NB4 (cell line): ENCODE measurements around the gene PTPRD.

Experiments
- DNase-seq: peaks from one replicate; pipeline ENCODE4 v3.0.0; 2010; ENCODE audit warnings: low read depth
- H3K4me3 ChIP-seq: one replicate; pipeline ENCODE4 v1.5.1; 2011; ENCODE audit warnings: mild to moderate bottlenecking, low read depth, low read length, moderate library complexity
- CTCF ChIP-seq: IDR thresholded peaks from one replicate; pipeline ENCODE4 v1.5.1; 2012; ENCODE audit warnings: low read depth, low read length
- MAX ChIP-seq: IDR thresholded peaks from 2 replicates; pipeline ENCODE4 v1.6.1; 2011; ENCODE audit warnings: low read depth, low read length
- MYC ChIP-seq: IDR thresholded peaks from 2 replicates; pipeline ENCODE4 v1.6.1; 2011; ENCODE audit warnings: low read depth, low read length
- POLR2A ChIP-seq: IDR thresholded peaks from 2 replicates; pipeline ENCODE4 v1.6.1; 2011; ENCODE audit warnings: mild to moderate bottlenecking; ENCODE audit not compliant: insufficient read length; ENCODE audit errors: extremely low read depth

PTPRD gene

GRCh38 chr9:10260501-10260900 is 352.3 kb downstream of the PTPRD start:
- DNase-seq, result no peak
- no peak overlapping the region for H3K4me3 ChIP-seq
- TF ChIP-seq POLR2A, result no peak
- TF ChIP-seq MAX, result no peak
- TF ChIP-seq MYC, result no peak
- no peak for TF ChIP-seq CTCF

GRCh38 chr9:10259668-10260067 is 353.1 kb downstream of the PTPRD start:
- DNase-seq, result no peak
- H3K4me3 ChIP-seq, result no peak overlapping the region
- TF ChIP-seq CTCF (no peak), MAX (no peak), POLR2A (no peak), MYC (no peak)

DNA sequence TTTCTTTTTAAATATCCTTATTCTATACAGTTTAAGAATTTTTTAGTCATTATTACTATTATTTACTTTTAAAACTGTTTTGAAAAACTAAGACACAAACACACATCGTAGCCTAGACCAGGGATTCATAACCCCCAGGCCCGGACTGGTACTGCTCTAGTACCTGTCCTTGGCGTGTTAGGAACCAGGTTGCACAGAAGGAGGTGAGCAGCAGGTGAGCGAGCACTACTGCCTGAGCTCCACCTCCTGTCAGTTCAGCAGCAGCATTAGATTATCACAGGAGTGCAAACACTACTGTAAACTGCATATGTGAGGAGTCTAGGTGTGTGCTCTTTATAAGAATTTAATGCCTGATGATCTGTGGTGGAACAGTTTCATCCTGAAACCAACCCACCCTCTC is 357.0 kb downstream of the PTPRD start:
- no peak for DNase-seq
- no peak for TF ChIP-seq MAX
- no peak for TF ChIP-seq CTCF
- no peak for TF ChIP-seq POLR2A
- no peak for TF ChIP-seq MYC
- H3K4me3 ChIP-seq, result no peak overlapping the region

GRCh38 chr9:10254338-10254737 is 358.5 kb downstream of the PTPRD start:
- no peak for DNase-seq
- TF ChIP-seq POLR2A (no peak), MYC (no peak)
- no peak overlapping the region for H3K4me3 ChIP-seq

GRCh38 chr9:10253341-10253740 is 359.5 kb downstream of the PTPRD start:
- no peak overlapping the region for H3K4me3 ChIP-seq
- DNase-seq, result no peak
- TF ChIP-seq POLR2A, result no peak
- TF ChIP-seq CTCF, result no peak
- no peak for TF ChIP-seq MYC
- no peak for TF ChIP-seq MAX

- DNase-seq, result no peak
- no peak for TF ChIP-seq POLR2A
- TF ChIP-seq MYC, result no peak
- no peak overlapping the region for H3K4me3 ChIP-seq
These were observed 360.6 kb downstream of the PTPRD start for GRCh38 chr9:10252174-10252573.

GRCh38 chr9:10251490-10251889 is 361.3 kb downstream of the PTPRD start:
- DNase-seq, result no peak
- TF ChIP-seq MAX (no peak), MYC (no peak), POLR2A (no peak), CTCF (no peak)
- H3K4me3 ChIP-seq, result no peak overlapping the region
